Limb (tissue), 2 donors: ENCODE results near the gene C11orf87.

Experiments used
- DNase-seq, 2 donors: peaks; one replicate each; pipeline ENCODE4 v3.0.0-alpha.2; 2016; ENCODE audit errors: extremely low spot score in 2 of 2

The C11orf87 gene

DNA sequence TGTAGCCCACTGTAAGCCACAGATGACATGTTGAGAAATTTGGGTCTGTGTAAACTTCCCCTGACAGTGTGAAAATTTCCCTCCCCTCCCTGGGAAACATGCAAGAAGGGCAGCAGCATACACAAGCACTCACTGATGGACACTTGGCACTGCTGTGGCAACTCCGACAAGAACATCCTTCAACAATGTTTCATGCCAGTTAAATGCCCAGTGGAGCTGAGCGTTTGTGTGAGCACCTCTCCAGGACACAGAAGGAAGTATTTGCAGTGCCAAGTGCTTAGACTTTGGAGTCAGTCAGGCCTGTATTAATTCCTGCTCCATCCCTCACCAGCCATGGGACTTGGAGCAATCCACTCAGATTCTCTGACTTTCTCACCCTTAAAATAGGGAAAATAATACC, 17.7 kb downstream of the C11orf87 start:
- no peak for DNase-seq

DNA sequence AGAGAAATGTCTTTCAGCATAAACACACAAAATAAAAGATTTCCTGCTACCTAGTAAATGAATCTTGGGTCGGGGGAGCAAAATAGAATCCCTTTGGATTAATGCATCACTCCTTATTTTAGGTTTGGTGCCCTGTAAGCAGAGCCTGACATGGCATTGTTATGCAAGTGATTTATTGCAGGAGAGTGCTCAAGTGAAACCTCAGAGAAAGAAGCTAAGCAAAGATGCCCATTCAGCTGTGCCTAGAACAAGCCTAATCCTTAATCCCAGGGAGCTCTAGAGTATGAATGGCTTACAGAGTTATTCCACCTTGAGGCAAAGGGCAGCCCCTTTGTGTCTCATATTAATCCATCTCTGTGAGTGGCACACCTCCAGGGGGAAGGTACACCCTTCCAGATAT, 21.1 kb downstream of the C11orf87 start:
- no peak for DNase-seq

DNA sequence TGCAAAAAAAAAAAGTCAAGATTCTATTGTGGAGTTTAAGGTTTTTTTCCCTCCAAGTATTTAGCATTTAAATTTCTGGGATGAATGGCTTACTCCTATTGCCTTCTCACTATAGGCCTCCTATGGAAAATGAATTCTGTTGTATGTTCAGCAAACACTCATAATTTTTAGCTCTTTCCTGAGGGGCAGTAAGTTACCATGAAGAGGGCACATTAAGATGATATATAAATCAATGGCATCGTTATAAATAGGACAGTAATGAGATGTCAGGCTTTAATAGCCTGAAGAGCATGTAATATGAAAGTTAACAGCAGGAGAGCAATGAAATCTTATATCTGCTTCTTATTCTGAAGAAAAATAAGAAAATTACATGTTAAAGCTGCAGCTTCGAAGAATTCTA, 32.9 kb downstream of the C11orf87 start:
- DNase-seq = no peak
